CD8-positive, alpha-beta memory T cell (primary cell): ENCODE data around the gene DNAH7. TPM values are rescaled to one million over a fixed set of nuclear protein-coding genes. Genes with fewer than 3 reads are reported as not detected.
"Not testable (repeated sequence)": the region's sequence is repeated elsewhere in the genome, so short reads cannot be mapped to it uniquely, and the experiment has no call there.

Experiments used
- CTCF ChIA-PET: fragments of 350-600 bp; sonication (Branson Sonifier 250); formaldehyde crosslinking; loops from one replicate; lab custom pipeline; 2021; ENCODE audit warnings: antibody characterized with exemption; lab: Charles Lee
- POLR2A ChIA-PET: fragments of 350-600 bp; sonication (Branson Sonifier 250); formaldehyde crosslinking; loops from one replicate; lab custom pipeline; 2021; ENCODE audit warnings: antibody characterized with exemption; lab: Charles Lee
- DNase-seq, 5 donors: peaks; one replicate each; pipeline versions ENCODE4 v3.0.0 to v3.0.0-alpha.2; 2020 to 2022; ENCODE audit warnings: mixed read lengths in 1 of 5
- H3K27ac ChIP-seq: one replicate; pipeline ENCODE4 v1.7.0; 2013; ENCODE audit warnings: low read depth, mild to moderate bottlenecking, low read length, moderate library complexity
- H3K27me3 ChIP-seq: 2 replicates; pipeline ENCODE4 v1.7.0; 2013; ENCODE audit warnings: low read length, mild to moderate bottlenecking; ENCODE audit not compliant: insufficient read depth, poor library complexity, severe bottlenecking
- H3K36me3 ChIP-seq: 2 replicates; pipeline ENCODE4 v1.7.0; 2013; ENCODE audit warnings: mild to moderate bottlenecking, low read length, moderate library complexity; ENCODE audit not compliant: insufficient read depth
- H3K4me1 ChIP-seq: 2 replicates; pipeline ENCODE4 v1.7.0; 2013; ENCODE audit warnings: mild to moderate bottlenecking, low read length, moderate library complexity; ENCODE audit not compliant: insufficient read depth
- H3K4me3 ChIP-seq: 2 replicates; pipeline ENCODE4 v1.7.0; 2013; ENCODE audit warnings: mild to moderate bottlenecking, low read length
- H3K9me3 ChIP-seq: 2 replicates; pipeline ENCODE4 v1.7.0; 2013; ENCODE audit warnings: mild to moderate bottlenecking, low read length
- H3K27ac Mint-ChIP-seq, 8 donors: one replicate each; pipeline ENCODE4 v1.8.0; 2020 to 2021; ENCODE audit warnings: mixed read lengths in 8 of 8, mild to moderate bottlenecking in 6 of 8, inconsistent platforms in 3 of 8, moderate library complexity in 3 of 8
- H3K27me3 Mint-ChIP-seq, 2 donors: one replicate each; pipeline ENCODE4 v1.8.0; 2020 to 2021; ENCODE audit warnings: mixed read lengths in 2 of 2, mild to moderate bottlenecking in 1 of 2, moderate library complexity in 1 of 2
- H3K36me3 Mint-ChIP-seq, 3 donors: one replicate each; pipeline ENCODE4 v1.8.0; 2020 to 2021; ENCODE audit warnings: mixed read lengths in 3 of 3, inconsistent platforms in 1 of 3, mild to moderate bottlenecking in 1 of 3
- H3K4me1 Mint-ChIP-seq, 3 donors: one replicate each; pipeline ENCODE4 v1.8.0; 2020 to 2021; ENCODE audit warnings: mixed read lengths in 3 of 3, inconsistent platforms in 1 of 3, mild to moderate bottlenecking in 1 of 3
- H3K4me3 Mint-ChIP-seq, 7 donors: one replicate each; pipeline ENCODE4 v1.8.0; 2020 to 2021; ENCODE audit warnings: mixed read lengths in 7 of 7, mild to moderate bottlenecking in 6 of 7, moderate library complexity in 4 of 7, inconsistent platforms in 2 of 7
- H3K9me3 Mint-ChIP-seq, 5 donors: one replicate each; pipeline ENCODE4 v1.8.0; 2020 to 2022; ENCODE audit warnings: mixed read lengths in 5 of 5, mild to moderate bottlenecking in 3 of 5, moderate library complexity in 2 of 5, inconsistent platforms in 1 of 5
- polyA plus RNA-seq: library from polyadenylated mRNA; unstranded; fragments of 300-500 nt; fragmentation: Illumina TruSeq; gene quantifications from one replicate; pipeline ENCODE4 v1.2.3, GENCODE V29; 2021
- total RNA-seq, 2 experiments: library from RNA; stranded (reverse); gene quantifications; one replicate each; pipeline ENCODE4 v1.2.3, GENCODE V29; 2021

The DNAH7 gene
- total and polyA plus RNA-seq, 3 experiments from 2014 or later = not detected

GRCh38 chr2:195697681-195698220, 370.9 kb downstream of the DNAH7 start:
- H3K9me3 ChIP-seq = peaks cover 6% of the 10 kb centered on the region
- Mint-ChIP-seq H3K4me1 (peaks cover 48 to 67% (median 61%) of the 10 kb centered on the region in 3 donors), H3K27me3 (no peaks in the 10 kb centered on the region), H3K9me3 (peaks cover 9 to 35% (median 24%) of the 10 kb centered on the region in 5 donors), H3K27ac (peak overlapping the region in 1 of 8 donors; percentile 21), H3K36me3 (peaks cover 40 to 80% (median 75%) of the 10 kb centered on the region in 3 donors), H3K4me3 (no peak overlapping the region)
- ChIA-PET CTCF (interaction anchor here (1.0 kb wide), 1 partner anchor 199 kb away, joined by 3 read pairs; no protein-coding TSS in a partner anchor), POLR2A (no interaction called here)
- no peaks in the 10 kb centered on the region for H3K4me1 ChIP-seq
- H3K27ac ChIP-seq = no peak overlapping the region
- H3K4me3 ChIP-seq = no peak overlapping the region
- no peaks in the 10 kb centered on the region for H3K27me3 ChIP-seq
- no peaks in the 10 kb centered on the region for H3K36me3 ChIP-seq
- no peak for DNase-seq

- H3K9me3 ChIP-seq = peaks cover 6% of the 10 kb centered on the region
- H3K36me3 Mint-ChIP-seq = peaks cover 54 to 83% (median 72%) of the 10 kb centered on the region in 3 donors
- no peaks in the 10 kb centered on the region for H3K4me1 ChIP-seq
- no peak overlapping the region for H3K4me3 Mint-ChIP-seq
- H3K27ac Mint-ChIP-seq = peak overlapping the region in 1 of 8 donors; percentile 12
- no peaks in the 10 kb centered on the region for H3K27me3 ChIP-seq
- POLR2A ChIA-PET = no interaction called here
- CTCF ChIA-PET = no interaction called here
- H3K36me3 ChIP-seq = no peaks in the 10 kb centered on the region
- H3K27me3 Mint-ChIP-seq = no peaks in the 10 kb centered on the region
- DNase-seq = no peak
- H3K9me3 Mint-ChIP-seq = peaks cover 5 to 27% (median 22%) of the 10 kb centered on the region in 5 donors
- H3K27ac ChIP-seq = no peak overlapping the region
- peaks cover 59 to 77% (median 74%) of the 10 kb centered on the region in 3 donors for H3K4me1 Mint-ChIP-seq
- no peak overlapping the region for H3K4me3 ChIP-seq
Measured at GRCh38 chr2:195696012-195696411, 372.6 kb downstream of the DNAH7 start.

GRCh38 chr2:195695002-195695631, 373.5 kb downstream of the DNAH7 start:
- Histone ChIP-seq H3K27me3 (no peaks in the 10 kb centered on the region), H3K9me3 (peaks cover 6% of the 10 kb centered on the region), H3K4me1 (no peaks in the 10 kb centered on the region), H3K4me3 (no peak overlapping the region), H3K36me3 (peaks cover 3% of the 10 kb centered on the region), H3K27ac (no peak overlapping the region)
- ChIA-PET CTCF (no interaction called here), POLR2A (no interaction called here)
- Mint-ChIP-seq H3K36me3 (peaks cover 55 to 83% (median 74%) of the 10 kb centered on the region in 3 donors), H3K4me3 (no peak overlapping the region), H3K27me3 (no peaks in the 10 kb centered on the region), H3K4me1 (peaks cover 63 to 84% (median 83%) of the 10 kb centered on the region in 3 donors), H3K27ac (peak overlapping the region in 1 of 8 donors; percentile 4), H3K9me3 (peaks cover 0 to 23% (median 21%) of the 10 kb centered on the region in 5 donors)
- DNase-seq = no peak

- Histone ChIP-seq H3K27ac (no peak overlapping the region), H3K4me1 (no peaks in the 10 kb centered on the region), H3K36me3 (peaks cover 3% of the 10 kb centered on the region), H3K9me3 (peaks cover under 1% of the 10 kb centered on the region), H3K27me3 (no peaks in the 10 kb centered on the region), H3K4me3 (no peak overlapping the region)
- Mint-ChIP-seq H3K4me1 (peaks cover 63 to 83% (median 80%) of the 10 kb centered on the region in 3 donors), H3K9me3 (peaks cover 0 to 18% (median 15%) of the 10 kb centered on the region in 5 donors), H3K36me3 (peaks cover 54 to 80% (median 71%) of the 10 kb centered on the region in 3 donors), H3K27ac (peak overlapping the region in 2 of 8 donors; percentile 21 to 68), H3K27me3 (no peaks in the 10 kb centered on the region), H3K4me3 (no peak overlapping the region)
- CTCF ChIA-PET = no interaction called here
- DNase-seq = no peak
- POLR2A ChIA-PET = no interaction called here
Measured at GRCh38 chr2:195694553-195694952, 374.1 kb downstream of the DNAH7 start.

- Mint-ChIP-seq H3K4me3 (peak overlapping the region in 4 of 7 donors; percentile 4 to 37 (median 8)), H3K27ac (peak overlapping the region in 2 of 8 donors; percentile 8 to 31)
- H3K27me3 Mint-ChIP-seq = not testable (repeated sequence)
Measured at GRCh38 chr2:195692531-195692930, 376.1 kb downstream of the DNAH7 start.

More at GRCh38 chr2:195692531-195692930, 376.1 kb downstream of the DNAH7 start:
- H3K27ac ChIP-seq, POLR2A ChIA-PET, H3K9me3 ChIP-seq, H3K4me1 ChIP-seq, H3K36me3 ChIP-seq, H3K4me3 ChIP-seq, H3K27me3 ChIP-seq, CTCF ChIA-PET, DNase-seq: not testable (repeated sequence)
- Mint-ChIP-seq H3K4me1 (peaks cover 48 to 65% (median 65%) of the 10 kb centered on the region in 3 donors), H3K9me3 (peaks cover 0 to 13% (median 9%) of the 10 kb centered on the region in 5 donors), H3K36me3 (peaks cover 43 to 64% (median 63%) of the 10 kb centered on the region in 3 donors)

Other genes with a start within 250 kb of the DNAH7 start
- 100 to 1,000 TPM; 121 to 130 TPM for gene STK17B, start 102.7 kb upstream of the DNAH7 start, total RNA-seq
- 54.6 TPM for gene STK17B, start 102.7 kb upstream of the DNAH7 start, polyA plus RNA-seq